ENCODE measurements around the gene LRRC9.

The LRRC9 gene

DNA sequence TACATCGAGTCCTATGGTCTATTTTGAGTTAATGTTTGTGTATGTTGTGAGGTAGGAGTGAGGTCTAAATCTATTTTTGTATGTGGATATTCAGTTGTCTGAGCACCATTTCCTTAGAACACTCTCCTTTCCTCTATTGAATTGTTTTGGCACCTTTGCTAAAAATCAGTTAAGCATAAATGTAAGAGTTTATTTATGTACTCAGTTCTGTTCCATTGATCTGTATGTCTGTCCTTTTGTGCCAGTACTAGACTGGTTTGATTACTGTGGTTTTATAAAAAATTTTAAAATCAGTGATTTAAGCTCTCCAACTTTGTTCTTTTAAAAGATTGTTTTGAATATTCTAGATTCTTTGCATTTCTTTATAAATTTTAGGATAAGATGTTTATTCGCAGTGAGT, 101.7 kb downstream of the LRRC9 start:
- Histone ChIP-seq H3K9me3 (ENCODE audit: control insufficient read depth, insufficient read depth, low read depth, low read length) (no peaks in the 10 kb centered on the region), H3K4me3 (ENCODE audit: low read depth, low read length) (no peak overlapping the region), H3K36me3 (ENCODE audit: control insufficient read depth in 2 of 2, insufficient read depth in 1 of 2, low read length in 2 of 2) (no peaks in the 10 kb centered on the region), H3K4me1 (ENCODE audit: control insufficient read depth, insufficient read depth, low read length) (no peaks in the 10 kb centered on the region), H3K27ac (ENCODE audit: extremely low read depth, low read depth, low read length) (no peak overlapping the region)
- POLR2A ChIA-PET = no interaction called here
- CTCF ChIA-PET = no interaction called here
- TF ChIP-seq, protein P1, sequence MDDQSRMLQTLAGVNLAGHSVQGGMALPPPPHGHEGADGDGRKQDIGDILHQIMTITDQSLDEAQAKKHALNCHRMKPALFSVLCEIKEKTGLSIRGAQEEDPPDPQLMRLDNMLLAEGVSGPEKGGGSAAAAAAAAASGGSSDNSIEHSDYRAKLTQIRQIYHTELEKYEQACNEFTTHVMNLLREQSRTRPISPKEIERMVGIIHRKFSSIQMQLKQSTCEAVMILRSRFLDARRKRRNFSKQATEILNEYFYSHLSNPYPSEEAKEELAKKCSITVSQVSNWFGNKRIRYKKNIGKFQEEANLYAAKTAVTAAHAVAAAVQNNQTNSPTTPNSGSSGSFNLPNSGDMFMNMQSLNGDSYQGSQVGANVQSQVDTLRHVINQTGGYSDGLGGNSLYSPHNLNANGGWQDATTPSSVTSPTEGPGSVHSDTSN (CRISPR knock-in tag; IDR thresholded peaks at IDR 0.05) = no peak
- TF ChIP-seq ZNF530 (tag by site-specific recombination; IDR thresholded peaks at IDR 0.05; ENCODE audit: low read depth) (no peak), ZSCAN18 (tag by site-specific recombination; IDR thresholded peaks at IDR 0.05) (no peak), ZNF19 (tag by site-specific recombination; IDR thresholded peaks at IDR 0.05; ENCODE audit: low read depth) (no peak), ZNF707 (tag by site-specific recombination; IDR thresholded peaks at IDR 0.05) (no peak), ZNF514 (tag by site-specific recombination; IDR thresholded peaks at IDR 0.05) (no peak), ZNF302 (tag by site-specific recombination; IDR thresholded peaks at IDR 0.05; ENCODE audit: low read depth) (no peak), ZNF654 (tag by site-specific recombination; IDR thresholded peaks at IDR 0.05; ENCODE audit: low read depth) (no peak), BCL11A (tag by site-specific recombination; IDR thresholded peaks at IDR 0.05; ENCODE audit: low read depth) (no peak)

GRCh38 chr14:60025571-60025970, 105.6 kb downstream of the LRRC9 start:
- Histone ChIP-seq H3K27ac (ENCODE audit: extremely low read depth, low read depth, low read length) (no peak overlapping the region), H3K36me3 (ENCODE audit: control insufficient read depth in 2 of 2, insufficient read depth in 1 of 2, low read length in 2 of 2) (no peaks in the 10 kb centered on the region), H3K4me1 (ENCODE audit: control insufficient read depth, insufficient read depth, low read length) (no peaks in the 10 kb centered on the region), H3K4me3 (ENCODE audit: low read depth, low read length) (no peak overlapping the region), H3K9me3 (ENCODE audit: control insufficient read depth, insufficient read depth, low read depth, low read length) (no peaks in the 10 kb centered on the region)
- ChIA-PET POLR2A (interaction anchor here (0.7 kb wide), 1 partner anchor 106 kb away, joined by 3 read pairs; the partner anchor contains the start of gene LRRC9), CTCF (interaction anchor here (0.8 kb wide), 1 partner anchor 62 kb away, joined by 3 read pairs; no protein-coding TSS in a partner anchor)
- TF ChIP-seq, protein P2, sequence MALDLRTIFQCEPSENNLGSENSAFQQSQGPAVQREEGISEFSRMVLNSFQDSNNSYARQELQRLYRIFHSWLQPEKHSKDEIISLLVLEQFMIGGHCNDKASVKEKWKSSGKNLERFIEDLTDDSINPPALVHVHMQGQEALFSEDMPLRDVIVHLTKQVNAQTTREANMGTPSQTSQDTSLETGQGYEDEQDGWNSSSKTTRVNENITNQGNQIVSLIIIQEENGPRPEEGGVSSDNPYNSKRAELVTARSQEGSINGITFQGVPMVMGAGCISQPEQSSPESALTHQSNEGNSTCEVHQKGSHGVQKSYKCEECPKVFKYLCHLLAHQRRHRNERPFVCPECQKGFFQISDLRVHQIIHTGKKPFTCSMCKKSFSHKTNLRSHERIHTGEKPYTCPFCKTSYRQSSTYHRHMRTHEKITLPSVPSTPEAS (tag by site-specific recombination; IDR thresholded peaks at IDR 0.05) = no peak
- TF ChIP-seq ZNF2 (tag by site-specific recombination; IDR thresholded peaks at IDR 0.05) (no peak), ZNF184 (tag by site-specific recombination; IDR thresholded peaks at IDR 0.05) (no peak), ZNF248 (tag by site-specific recombination; IDR thresholded peaks at IDR 0.05) (no peak), PRDM6 (tag by site-specific recombination; IDR thresholded peaks at IDR 0.05) (no peak)

- H3K27ac ChIP-seq (ENCODE audit: extremely low read depth, low read depth, low read length) = no peak overlapping the region
- H3K36me3 ChIP-seq (ENCODE audit: control insufficient read depth in 2 of 2, insufficient read depth in 1 of 2, low read length in 2 of 2) = no peaks in the 10 kb centered on the region
- no peaks in the 10 kb centered on the region for H3K4me1 ChIP-seq (ENCODE audit: control insufficient read depth, insufficient read depth, low read length)
- TF ChIP-seq ZNF138 (tag by site-specific recombination; IDR thresholded peaks at IDR 0.05; ENCODE audit: borderline replicate concordance) = no peak
- no peak for TF ChIP-seq ZNF623 (tag by site-specific recombination; IDR thresholded peaks at IDR 0.05)
- TF ChIP-seq SP2 (tag by site-specific recombination; IDR thresholded peaks at IDR 0.05) = no peak
- no peak for TF ChIP-seq ZNF148 (tag by site-specific recombination; IDR thresholded peaks at IDR 0.05; ENCODE audit: borderline replicate concordance)
- TF ChIP-seq ZNF558 (tag by site-specific recombination; IDR thresholded peaks at IDR 0.05) = no peak
- no peak for TF ChIP-seq KLF9 (tag by site-specific recombination; IDR thresholded peaks at IDR 0.05; ENCODE audit: low read depth)
- TF ChIP-seq IKZF3 (tag by site-specific recombination; IDR thresholded peaks at IDR 0.05) = no peak
- no peak for TF ChIP-seq ZBTB1 (tag by site-specific recombination; IDR thresholded peaks at IDR 0.05)
- no peak for TF ChIP-seq ZNF24 (tag by site-specific recombination; IDR thresholded peaks at IDR 0.05)
- no peak for TF ChIP-seq ZNF664 (tag by site-specific recombination; IDR thresholded peaks at IDR 0.05)
- no peak for TF ChIP-seq BCL11A (tag by site-specific recombination; IDR thresholded peaks at IDR 0.05; ENCODE audit: low read depth)
- ChIA-PET POLR2A (no interaction called here), CTCF (no interaction called here)
- H3K9me3 ChIP-seq (ENCODE audit: control insufficient read depth, insufficient read depth, low read depth, low read length) = no peaks in the 10 kb centered on the region
- H3K4me3 ChIP-seq (ENCODE audit: low read depth, low read length) = no peak overlapping the region
Observed at GRCh38 chr14:60035177-60035576, 115.2 kb downstream of the LRRC9 start.
